Kidney tubule cell (primary cell): ENCODE data around the gene ZMYND19.
"Not testable (repeated sequence)": the region's sequence is repeated elsewhere in the genome, so short reads cannot be mapped to it uniquely, and the experiment has no call there.

Source experiments
- DNase-seq: peaks from one replicate; pipeline ENCODE4 v3.0.0-alpha.2; 2018; ENCODE audit warnings: low spot score

Gene ZMYND19

GRCh38 chr9:137590469-137591383, at the start of gene ZMYND19:
TSS of gene ZMYND19 (minus strand) at chr9:137590512. CDS start at chr9:137590263, 249 bp downstream.
- DNase-seq = peak; percentile 91

- no peak for DNase-seq
Observed at GRCh38 chr9:137639303-137640051, 49.2 kb upstream of the ZMYND19 start.

- no peak for DNase-seq
Observed at GRCh38 chr9:137638680-137639079, 48.4 kb upstream of the ZMYND19 start.

- no peak for DNase-seq
Observed at GRCh38 chr9:137634016-137634415, 43.7 kb upstream of the ZMYND19 start.

- no peak for DNase-seq
Observed at GRCh38 chr9:137632230-137633161, 42.2 kb upstream of the ZMYND19 start.

- no peak for DNase-seq
Observed at GRCh38 chr9:137631345-137632229, 41.3 kb upstream of the ZMYND19 start.

GRCh38 chr9:137630679-137631078, 40.4 kb upstream of the ZMYND19 start:
- DNase-seq = no peak

- DNase-seq = no peak
Observed at GRCh38 chr9:137630126-137630525, 39.8 kb upstream of the ZMYND19 start.

GRCh38 chr9:137627406-137627805, 37.1 kb upstream of the ZMYND19 start:
- DNase-seq = not testable (repeated sequence)

- DNase-seq = no peak
Observed at GRCh38 chr9:137626464-137626863, 36.2 kb upstream of the ZMYND19 start.

- not testable (repeated sequence) for DNase-seq
Observed at GRCh38 chr9:137622211-137622610, 31.9 kb upstream of the ZMYND19 start.

GRCh38 chr9:137621131-137621757, 30.9 kb upstream of the ZMYND19 start:
- DNase-seq = peak; percentile 31

- DNase-seq = no peak
Observed at GRCh38 chr9:137620581-137620980, 30.3 kb upstream of the ZMYND19 start.

- DNase-seq = no peak
Observed at GRCh38 chr9:137620048-137620405, 29.7 kb upstream of the ZMYND19 start.

- DNase-seq = peak; percentile 48
Observed at GRCh38 chr9:137619240-137620047, 29.1 kb upstream of the ZMYND19 start.

GRCh38 chr9:137618105-137619067, 28.1 kb upstream of the ZMYND19 start, which contains the start of gene EHMT1:
TSS of gene EHMT1 (plus strand) at chr9:137619005. CDS start at chr9:137619029, 24 bp downstream.
- DNase-seq = peak; percentile 91

GRCh38 chr9:137615387-137615871, 25.1 kb upstream of the ZMYND19 start:
- no peak for DNase-seq
